H9 (cell line): ENCODE measurements around the gene IL1B. TPM values are rescaled to one million over a fixed set of nuclear protein-coding genes. Genes with fewer than 3 reads are reported as not detected.

ENCODE experiments used
- DNase-seq: peaks from one replicate; pipeline ENCODE4 v3.0.0-alpha.2; 2017
- H2AFZ ChIP-seq: one replicate; pipeline ENCODE4 v1.6.1; 2013; ENCODE audit warnings: mild to moderate bottlenecking, low read length, control low read depth, moderate library complexity
- H2AK5ac ChIP-seq: 2 replicates; pipeline ENCODE4 v1.6.1; 2013; ENCODE audit warnings: low read length, control low read depth, mixed read lengths; ENCODE audit not compliant: insufficient read length
- H2BK120ac ChIP-seq: one replicate; pipeline ENCODE4 v1.6.1; 2013; ENCODE audit warnings: low read depth, mild to moderate bottlenecking, low read length, control low read depth, inconsistent platforms; ENCODE audit not compliant: poor library complexity, severe bottlenecking
- H2BK12ac ChIP-seq: 2 replicates; pipeline ENCODE4 v1.6.1; 2013; ENCODE audit warnings: low read length, control low read depth, mixed read lengths, low read depth; ENCODE audit not compliant: insufficient read length
- H2BK15ac ChIP-seq: 2 replicates; pipeline ENCODE4 v1.6.1; 2013; ENCODE audit warnings: low read depth, low read length, control low read depth
- H2BK20ac ChIP-seq: one replicate; pipeline ENCODE4 v1.6.1; 2013; ENCODE audit warnings: low read depth, mild to moderate bottlenecking, low read length, control low read depth, inconsistent platforms; ENCODE audit not compliant: poor library complexity, severe bottlenecking
- H2BK5ac ChIP-seq: 2 replicates; pipeline ENCODE4 v1.6.1; 2013; ENCODE audit warnings: low read length, control low read depth, mixed read lengths; ENCODE audit not compliant: insufficient read length
- H3K14ac ChIP-seq: 2 replicates; pipeline ENCODE4 v1.6.1; 2013; ENCODE audit warnings: low read length, control low read depth; ENCODE audit not compliant: insufficient read depth
- H3K18ac ChIP-seq: 2 replicates; pipeline ENCODE4 v1.6.1; 2013; ENCODE audit warnings: low read depth, mild to moderate bottlenecking, mixed read lengths, low read length, control low read depth; ENCODE audit not compliant: insufficient read length
- H3K23ac ChIP-seq: 2 replicates; pipeline ENCODE4 v1.6.1; 2013; ENCODE audit warnings: low read length, control low read depth, mixed read lengths, low read depth; ENCODE audit not compliant: insufficient read length
- H3K23me2 ChIP-seq: 2 replicates; pipeline ENCODE4 v1.6.1; 2013; ENCODE audit warnings: low read depth, mild to moderate bottlenecking, mixed read lengths, low read length, control low read depth; ENCODE audit not compliant: insufficient read length, poor library complexity, severe bottlenecking
- H3K27ac ChIP-seq: 2 replicates; pipeline ENCODE4 v1.5.1; 2013; ENCODE audit warnings: low read length, control low read depth, mixed read lengths, low read depth; ENCODE audit not compliant: insufficient read length
- H3K27me3 ChIP-seq: 2 replicates; pipeline ENCODE4 v1.6.1; 2013; ENCODE audit warnings: low read length, control low read depth, inconsistent platforms; ENCODE audit not compliant: insufficient read depth
- H3K4ac ChIP-seq: 2 replicates; pipeline ENCODE4 v1.6.1; 2013; ENCODE audit warnings: low read depth, mild to moderate bottlenecking, control low read depth, inconsistent platforms, low read length, moderate library complexity
- H3K4me1 ChIP-seq: 2 replicates; pipeline ENCODE4 v1.6.1; 2013; ENCODE audit warnings: low read length, control low read depth, inconsistent platforms; ENCODE audit not compliant: insufficient read depth
- H3K4me2 ChIP-seq: 2 replicates; pipeline ENCODE4 v1.6.1; 2013; ENCODE audit warnings: low read length, control low read depth, mixed read lengths; ENCODE audit not compliant: insufficient read length, insufficient read depth
- H3K56ac ChIP-seq: 2 replicates; pipeline ENCODE4 v1.6.1; 2013; ENCODE audit warnings: low read depth, mild to moderate bottlenecking, mixed read lengths, low read length, control low read depth; ENCODE audit not compliant: insufficient read length
- H3K79me1 ChIP-seq: 2 replicates; pipeline ENCODE4 v1.6.1; 2013; ENCODE audit warnings: low read depth, mild to moderate bottlenecking, moderate library complexity, low read length, control low read depth, inconsistent platforms; ENCODE audit not compliant: insufficient read depth, poor library complexity, severe bottlenecking
- H3K79me2 ChIP-seq: 2 replicates; pipeline ENCODE4 v1.6.1; 2013; ENCODE audit warnings: low read length, control low read depth, inconsistent platforms; ENCODE audit not compliant: insufficient read depth
- H3K9ac ChIP-seq: 2 replicates; pipeline ENCODE4 v1.6.1; 2013; ENCODE audit warnings: low read length, control low read depth, mixed read lengths; ENCODE audit not compliant: insufficient read length; ENCODE audit errors: extremely low read depth
- H3K9me3 ChIP-seq: one replicate; pipeline ENCODE4 v1.6.1; 2013; ENCODE audit warnings: low read depth, low read length, inconsistent platforms; ENCODE audit not compliant: control insufficient read depth
- H3T11ph ChIP-seq: one replicate; pipeline ENCODE4 v1.6.1; 2013; ENCODE audit warnings: mild to moderate bottlenecking, low read length, control low read depth, inconsistent platforms
- H4K20me1 ChIP-seq: one replicate; pipeline ENCODE4 v1.6.1; 2013; ENCODE audit not compliant: control insufficient read depth, insufficient read length, insufficient read depth
- H4K5ac ChIP-seq: 2 replicates; pipeline ENCODE4 v1.6.1; 2013; ENCODE audit warnings: low read depth, mild to moderate bottlenecking, mixed read lengths, low read length, control low read depth; ENCODE audit not compliant: insufficient read length
- H4K8ac ChIP-seq: replicated peaks from 2 replicates; pipeline ENCODE4 v1.6.1; 2013; ENCODE audit warnings: low read length, control low read depth, mixed read lengths, low read depth; ENCODE audit not compliant: insufficient read length
- H4K91ac ChIP-seq: 2 replicates; pipeline ENCODE4 v1.6.1; 2013; ENCODE audit warnings: low read depth, mild to moderate bottlenecking, moderate library complexity, mixed read lengths, low read length, control low read depth; ENCODE audit not compliant: insufficient read length
- H3K27ac Mint-ChIP-seq, 3 experiments: 2 replicates in 2 of 3; 3 replicates in 1 of 3; pipeline ENCODE4 v1.8.0; 2020 to 2021; ENCODE audit warnings: mixed read lengths in 3 of 3, mild to moderate bottlenecking in 1 of 3, moderate library complexity in 1 of 3
- H3K27me3 Mint-ChIP-seq: 2 replicates; pipeline ENCODE4 v1.8.0; 2021; ENCODE audit warnings: low read depth, mild to moderate bottlenecking, moderate library complexity, mixed read lengths
- H3K36me3 Mint-ChIP-seq, 3 experiments: 2 replicates in 2 of 3; 3 replicates in 1 of 3; pipeline ENCODE4 v1.8.0; 2020 to 2021; ENCODE audit warnings: low read depth in 3 of 3, mixed read lengths in 3 of 3; ENCODE audit not compliant: insufficient read depth in 1 of 3
- H3K4me1 Mint-ChIP-seq, 2 experiments: 2 replicates each; pipeline ENCODE4 v1.8.0; 2020; ENCODE audit warnings: mixed read lengths in 2 of 2
- H3K4me3 Mint-ChIP-seq, 2 experiments: 2 replicates in 1 of 2; 3 replicates in 1 of 2; pipeline ENCODE4 v1.8.0; 2020 to 2021; ENCODE audit warnings: mild to moderate bottlenecking in 2 of 2, mixed read lengths in 2 of 2, moderate library complexity in 1 of 2
- H3K9me3 Mint-ChIP-seq, 2 experiments: 2 replicates in 1 of 2; 3 replicates in 1 of 2; pipeline ENCODE4 v1.8.0; 2020; ENCODE audit warnings: mild to moderate bottlenecking in 2 of 2, mixed read lengths in 2 of 2, moderate library complexity in 1 of 2
- CTCF ChIP-seq: fragments of 200-600 bp; sonication (generic); conservative IDR thresholded peaks from 3 replicates; pipeline ENCODE4 v1.8.0; 2021; ENCODE audit warnings: antibody characterized with exemption, mild to moderate bottlenecking
- WGBS: extraction: QIAGEN DNeasy Blood & Tissue Kit; methylation state at CpG from one replicate; pipeline ENCODE4 v1.1.7; 2013; ENCODE audit warnings: missing lambda C conversion rate, low lambda C conversion rate, mixed read lengths; ENCODE audit not compliant: insufficient read length; ENCODE audit errors: extremely low coverage; 5-methylcytosine and 5-hydroxymethylcytosine counted together
- total RNA-seq: library from RNA; stranded (reverse); gene quantifications from 2 replicates; pipeline ENCODE4 v1.2.1, GENCODE V29; 2021

IL1B gene
- total RNA-seq, 1 experiment from 2014 or later, result not detected

DNA sequence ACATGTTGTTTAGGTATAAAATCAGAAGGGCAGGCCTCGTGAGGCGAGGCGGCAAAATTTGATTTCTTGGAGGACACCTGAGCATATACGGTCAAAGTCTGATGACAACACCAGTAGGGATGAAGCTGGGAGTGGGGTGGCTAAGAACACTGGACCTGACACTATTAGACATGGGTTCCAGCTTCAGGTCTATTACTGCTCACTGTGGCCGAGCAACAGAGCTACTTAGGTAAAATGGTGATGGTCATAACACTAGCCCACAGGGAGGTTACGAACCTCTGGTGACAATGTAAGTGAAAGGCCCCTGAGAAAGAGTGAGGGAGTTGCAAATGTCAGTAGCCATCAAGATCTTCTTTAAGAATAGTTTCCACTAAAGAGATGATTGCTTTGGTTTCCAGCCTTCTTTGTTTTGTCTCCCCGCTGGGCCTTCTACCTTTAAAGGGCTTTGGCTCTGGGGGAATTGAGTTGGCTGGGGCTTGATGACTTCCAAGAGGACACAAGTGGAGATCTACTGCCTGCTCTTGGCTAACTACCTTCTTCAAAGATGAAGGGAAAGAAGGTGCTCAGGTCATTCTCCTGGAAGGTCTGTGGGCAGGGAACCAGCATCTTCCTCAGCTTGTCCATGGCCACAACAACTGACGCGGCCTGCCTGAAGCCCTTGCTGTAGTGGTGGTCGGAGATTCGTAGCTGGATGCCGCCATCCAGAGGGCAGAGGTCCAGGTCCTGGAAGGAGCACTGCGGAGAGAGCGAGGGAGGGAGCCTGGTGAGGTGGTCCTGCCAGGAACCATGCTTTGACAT is 3.5 kb downstream of the IL1B start:
- no peak overlapping the region for H4K5ac ChIP-seq
- no peak overlapping the region for H4K8ac ChIP-seq
- no peaks in the 10 kb centered on the region for H3K27me3 ChIP-seq
- H2BK12ac ChIP-seq, result no peak overlapping the region
- H3K18ac ChIP-seq, result no peak overlapping the region
- no peak overlapping the region for H3K4ac ChIP-seq
- H4K20me1 ChIP-seq, result no peaks in the 10 kb centered on the region
- DNase-seq, result no peak
- H3K9me3 Mint-ChIP-seq, result no peaks in the 10 kb centered on the region; a peak in 1 of 5 replicates
- H3K9me3 ChIP-seq, result no peaks in the 10 kb centered on the region
- no peak overlapping the region; a peak in 1 of 7 replicates for H3K27ac Mint-ChIP-seq
- H2AFZ ChIP-seq, result no peak overlapping the region
- peaks cover 18 to 25% of the 10 kb centered on the region in 2 experiments for H3K4me1 Mint-ChIP-seq
- no peak for TF ChIP-seq CTCF
- H2AK5ac ChIP-seq, result no peak overlapping the region
- H3K4me1 ChIP-seq, result no peaks in the 10 kb centered on the region
- no CpG with 5 or more reads among the region's 14 CpGs for WGBS
- H3K4me3 Mint-ChIP-seq, result no peak overlapping the region
- no peak overlapping the region for H4K91ac ChIP-seq
- no peak overlapping the region for H3K4me2 ChIP-seq
- H3K27me3 Mint-ChIP-seq, result no peaks in the 10 kb centered on the region; the same call in 1 of the 2 replicates
- H2BK120ac ChIP-seq, result no peak overlapping the region
- no peak overlapping the region for H3K14ac ChIP-seq
- no peak overlapping the region for H3T11ph ChIP-seq
- no peaks in the 10 kb centered on the region for H3K23me2 ChIP-seq
- no peaks in the 10 kb centered on the region for H3K79me2 ChIP-seq
- no peak overlapping the region for H3K27ac ChIP-seq
- no peak overlapping the region for H3K56ac ChIP-seq
- no peak overlapping the region for H2BK20ac ChIP-seq
- no peaks in the 10 kb centered on the region; a peak in 1 of 7 replicates for H3K36me3 Mint-ChIP-seq
- H2BK5ac ChIP-seq, result no peak overlapping the region
- H3K23ac ChIP-seq, result no peak overlapping the region
- H3K79me1 ChIP-seq, result no peaks in the 10 kb centered on the region
- no peak overlapping the region for H2BK15ac ChIP-seq
- no peak overlapping the region for H3K9ac ChIP-seq
